Endodermal cell (in vitro differentiated cells): Measurements from ENCODE around the gene SH3YL1. TPM values are rescaled to one million over a fixed set of nuclear protein-coding genes. Genes with fewer than 3 reads are reported as not detected.
A peak's percentile ranks its signal among the peaks of the same experiment; 100 is the strongest.

Experiments
- DNase-seq: peaks from one replicate; pipeline ENCODE4 v3.0.0-alpha.2; 2017
- H3K27ac ChIP-seq: 2 replicates; pipeline ENCODE4 v1.5.1; 2013; ENCODE audit warnings: mild to moderate bottlenecking, low read depth, low read length, moderate library complexity
- H3K27me3 ChIP-seq: 2 replicates; pipeline ENCODE4 v1.6.1; 2013; ENCODE audit warnings: mild to moderate bottlenecking, low read length, moderate library complexity; ENCODE audit not compliant: insufficient read depth, control insufficient read depth, poor library complexity, severe bottlenecking
- H3K36me3 ChIP-seq: 2 replicates; pipeline ENCODE4 v1.7.0; 2013; ENCODE audit warnings: mild to moderate bottlenecking, low read length, moderate library complexity; ENCODE audit not compliant: control insufficient read depth, insufficient read depth
- H3K4me1 ChIP-seq: one replicate; pipeline ENCODE4 v1.7.0; 2013; ENCODE audit warnings: low read length; ENCODE audit not compliant: control insufficient read depth, insufficient read depth
- H3K4me3 ChIP-seq: 2 replicates; pipeline ENCODE4 v1.5.1; 2013; ENCODE audit warnings: mild to moderate bottlenecking, low read length, moderate library complexity
- H3K9ac ChIP-seq: 2 replicates; pipeline ENCODE4 v1.6.1; 2013; ENCODE audit warnings: mild to moderate bottlenecking, low read length, moderate library complexity; ENCODE audit not compliant: poor library complexity, severe bottlenecking; ENCODE audit errors: extremely low read depth
- H3K9me3 ChIP-seq: 2 replicates; pipeline ENCODE4 v1.6.1; 2013; ENCODE audit warnings: mild to moderate bottlenecking, low read length, moderate library complexity; ENCODE audit not compliant: control insufficient read depth
- H3K27ac Mint-ChIP-seq: 2 replicates; pipeline ENCODE4 v1.8.0; 2020; ENCODE audit warnings: mixed read lengths
- H3K27me3 Mint-ChIP-seq: 2 replicates; pipeline ENCODE4 v1.8.0; 2021; ENCODE audit warnings: mild to moderate bottlenecking, mixed read lengths; ENCODE audit not compliant: insufficient read depth
- H3K36me3 Mint-ChIP-seq: 2 replicates; pipeline ENCODE4 v1.8.0; 2020; ENCODE audit warnings: low read depth, mixed read lengths
- H3K4me1 Mint-ChIP-seq: 2 replicates; pipeline ENCODE4 v1.8.0; 2020; ENCODE audit warnings: mixed read lengths
- H3K4me3 Mint-ChIP-seq: 2 replicates; pipeline ENCODE4 v1.8.0; 2020; ENCODE audit warnings: mild to moderate bottlenecking, moderate library complexity, mixed read lengths
- H3K9me3 Mint-ChIP-seq: 2 replicates; pipeline ENCODE4 v1.8.0; 2020; ENCODE audit warnings: mild to moderate bottlenecking, mixed read lengths
- CTCF ChIP-seq: fragments of 200-600 bp; sonication (generic); conservative IDR thresholded peaks from 2 replicates; pipeline ENCODE4 v1.5.0; 2021; ENCODE audit warnings: antibody characterized with exemption, mild to moderate bottlenecking
- WGBS, 2 experiments: methylation state at CpG; one replicate each; pipeline versions ENCODE4 v1.1.5 to v1.1.7; 2013; ENCODE audit warnings: missing lambda C conversion rate in 2 of 2, mixed read lengths in 1 of 2; ENCODE audit not compliant: insufficient coverage in 1 of 2, insufficient read length in 1 of 2; 5-methylcytosine and 5-hydroxymethylcytosine counted together
- total RNA-seq, 2 donors: library from RNA; stranded (reverse); fragmentation: NEBNext Ultra II Directional in 1 of 2; extraction: Animal tissue kit (Norgen Biotek cat#: 25700) in 1 of 2; gene quantifications; 2 replicates in 1 of 2; 3 replicates in 1 of 2; pipeline ENCODE4 v1.2.1, GENCODE V29; 2021

The SH3YL1 gene
- total RNA-seq, 2 donors from 2014 or later: 33.6 to 39.0 TPM

- H3K27ac Mint-ChIP-seq: no peak overlapping the region
Measured at GRCh38 chr2:185221-185620, 78.6 kb downstream of the SH3YL1 start.

GRCh38 chr2:184695-185094 lies 79.1 kb downstream of the SH3YL1 start:
- H3K27me3 ChIP-seq: no peaks in the 10 kb centered on the region
- no peak overlapping the region for H3K4me3 ChIP-seq
- peaks cover 78% of the 10 kb centered on the region for H3K9me3 Mint-ChIP-seq
- DNase-seq: no peak
- no peaks in the 10 kb centered on the region for H3K4me1 Mint-ChIP-seq
- H3K27ac ChIP-seq: no peak overlapping the region
- H3K27ac Mint-ChIP-seq: no peak overlapping the region
- H3K4me1 ChIP-seq: no peaks in the 10 kb centered on the region
- no peaks in the 10 kb centered on the region for H3K27me3 Mint-ChIP-seq
- H3K36me3 ChIP-seq: no peaks in the 10 kb centered on the region
- H3K4me3 Mint-ChIP-seq: no peak overlapping the region
- H3K9ac ChIP-seq: no peak overlapping the region
- peaks cover 86% of the 10 kb centered on the region for H3K9me3 ChIP-seq
- H3K36me3 Mint-ChIP-seq: no peaks in the 10 kb centered on the region
- no peak for TF ChIP-seq CTCF

More at GRCh38 chr2:185221-185620, 78.6 kb downstream of the SH3YL1 start:
- H3K9me3 Mint-ChIP-seq: peaks cover 78% of the 10 kb centered on the region
- Histone ChIP-seq H3K9ac (no peak overlapping the region), H3K36me3 (no peaks in the 10 kb centered on the region), H3K27me3 (no peaks in the 10 kb centered on the region), H3K27ac (no peak overlapping the region), H3K4me1 (no peaks in the 10 kb centered on the region), H3K4me3 (no peak overlapping the region), H3K9me3 (peaks cover 91% of the 10 kb centered on the region)
- no peaks in the 10 kb centered on the region for H3K4me1 Mint-ChIP-seq
- DNase-seq: no peak
- H3K27me3 Mint-ChIP-seq: no peaks in the 10 kb centered on the region
- WGBS, 2 experiments: 80 to 89% methylated on average over 1 of the region's 1 CpG
- no peak for TF ChIP-seq CTCF
- no peak overlapping the region for H3K4me3 Mint-ChIP-seq
- H3K36me3 Mint-ChIP-seq: no peaks in the 10 kb centered on the region

- TF ChIP-seq CTCF: no peak
- Histone ChIP-seq H3K27ac (no peak overlapping the region), H3K9ac (no peak overlapping the region), H3K27me3 (no peaks in the 10 kb centered on the region), H3K4me1 (no peaks in the 10 kb centered on the region), H3K4me3 (peak overlapping the region; percentile 55), H3K36me3 (no peaks in the 10 kb centered on the region), H3K9me3 (peaks cover 66% of the 10 kb centered on the region)
- Mint-ChIP-seq H3K9me3 (peaks cover 70% of the 10 kb centered on the region), H3K27me3 (peaks cover 2% of the 10 kb centered on the region), H3K36me3 (no peaks in the 10 kb centered on the region), H3K4me1 (no peaks in the 10 kb centered on the region), H3K27ac (no peak overlapping the region), H3K4me3 (no peak overlapping the region)
- DNase-seq: no peak
Measured at GRCh38 chr2:182509-183122, 81.2 kb downstream of the SH3YL1 start.
